Superior temporal gyrus (tissue), 1 donor: ENCODE data around the gene ATXN10.

Experiments
- DNase-seq: peaks from one replicate; pipeline ENCODE4 v3.0.0-alpha.2; 2016; ENCODE audit errors: extremely low spot score

The ATXN10 gene

GRCh38 chr22:45757936-45758335, 86.3 kb downstream of the ATXN10 start:
- DNase-seq, result no peak

- DNase-seq, result no peak
Observed at GRCh38 chr22:45758603-45759002, 87.0 kb downstream of the ATXN10 start.

- no peak for DNase-seq
Observed at GRCh38 chr22:45760682-45761081, 89.0 kb downstream of the ATXN10 start.

GRCh38 chr22:45762545-45763235, 91.1 kb downstream of the ATXN10 start:
- no peak for DNase-seq

DNA sequence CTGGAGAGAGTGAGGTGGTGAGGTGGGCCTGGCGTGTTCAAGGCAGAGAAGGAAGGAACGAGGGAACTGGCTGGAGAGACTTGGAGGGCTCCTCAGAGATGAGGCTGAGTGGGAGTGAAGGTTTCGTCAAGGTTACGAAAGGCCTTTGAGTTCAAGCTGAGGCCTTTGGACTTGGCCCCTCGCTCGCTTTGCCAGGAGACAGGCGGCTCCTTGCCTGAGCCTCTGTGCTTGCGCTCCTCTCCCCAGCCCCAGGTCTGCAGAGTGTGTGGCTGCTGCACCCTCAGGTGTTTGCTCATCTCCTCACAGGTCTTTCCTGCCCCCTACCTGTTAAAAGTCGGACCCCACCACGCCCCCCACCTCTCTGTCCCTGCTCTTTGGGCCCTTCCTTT, 91.6 kb downstream of the ATXN10 start:
- no peak for DNase-seq

DNA sequence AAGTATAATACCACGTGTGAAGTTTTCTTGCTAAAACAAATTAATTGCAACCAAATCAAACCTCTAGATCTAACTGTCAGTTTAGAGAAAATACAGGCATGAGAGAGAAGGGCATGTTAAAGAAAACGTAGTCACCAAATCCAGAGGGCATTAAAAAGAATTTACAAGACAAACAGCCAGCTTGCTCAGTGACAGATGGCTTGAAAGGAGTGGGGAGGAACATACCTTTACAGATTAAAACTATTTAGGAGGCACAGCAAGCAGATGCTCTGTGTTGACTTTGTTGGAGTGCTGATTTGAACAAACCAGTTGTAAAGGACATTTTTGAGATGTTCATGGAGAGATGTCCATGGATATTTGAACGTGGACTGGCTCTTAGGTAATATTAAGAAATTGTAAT, 96.9 kb downstream of the ATXN10 start:
- no peak for DNase-seq

DNA sequence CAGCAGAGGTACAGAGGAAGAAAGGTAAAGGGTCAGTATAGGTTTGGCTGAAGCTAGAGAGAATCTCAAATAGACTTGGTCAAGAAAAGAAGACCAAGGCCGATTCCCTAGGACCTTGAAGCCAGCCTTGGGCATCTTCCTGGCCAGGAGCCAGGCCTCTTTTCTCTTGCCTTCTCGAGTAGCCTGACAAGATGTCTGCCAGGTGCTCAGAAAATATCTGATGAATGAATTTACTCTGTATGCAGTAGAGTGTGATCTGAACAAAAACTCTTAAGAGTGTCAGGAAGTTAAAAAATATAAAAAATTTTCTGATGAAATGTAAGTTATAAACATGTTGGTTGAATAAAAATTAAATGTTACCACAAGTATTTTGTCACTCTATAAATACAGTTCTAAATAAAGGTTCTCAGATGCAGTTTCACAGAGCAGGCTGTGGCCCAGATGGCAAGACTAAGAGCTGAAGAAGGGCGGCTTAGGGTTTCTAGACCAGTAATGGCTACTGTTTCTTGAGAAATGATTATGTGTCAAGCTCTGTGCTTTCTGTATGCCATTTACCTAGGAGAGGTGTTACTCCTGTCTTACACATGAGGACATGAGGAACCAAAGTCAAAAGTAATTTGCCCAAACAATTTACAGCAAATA, 98.1 kb downstream of the ATXN10 start:
- DNase-seq, result peak; percentile 18

DNA sequence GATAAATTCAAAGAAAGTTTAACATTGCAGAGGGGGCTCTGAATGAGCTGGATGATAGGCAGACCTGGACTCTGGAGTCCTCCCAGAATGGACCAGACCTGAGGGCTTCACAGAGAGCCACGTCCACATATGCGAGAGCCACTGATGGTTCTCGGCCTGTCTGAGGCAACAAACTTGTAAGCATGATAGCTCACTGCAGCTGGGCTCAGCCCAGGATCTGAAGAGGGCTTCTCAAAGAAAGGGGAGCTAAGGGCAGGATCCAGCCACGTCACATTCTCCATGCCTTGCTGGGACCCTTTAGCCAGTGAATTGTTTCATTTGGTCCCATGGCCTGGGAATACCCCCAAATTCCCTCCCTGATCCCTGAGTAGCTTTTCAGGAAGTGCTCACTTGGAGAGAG, 98.9 kb downstream of the ATXN10 start:
- no peak for DNase-seq

- DNase-seq, result no peak
Observed at GRCh38 chr22:45771057-45771456, 99.4 kb downstream of the ATXN10 start.

DNA sequence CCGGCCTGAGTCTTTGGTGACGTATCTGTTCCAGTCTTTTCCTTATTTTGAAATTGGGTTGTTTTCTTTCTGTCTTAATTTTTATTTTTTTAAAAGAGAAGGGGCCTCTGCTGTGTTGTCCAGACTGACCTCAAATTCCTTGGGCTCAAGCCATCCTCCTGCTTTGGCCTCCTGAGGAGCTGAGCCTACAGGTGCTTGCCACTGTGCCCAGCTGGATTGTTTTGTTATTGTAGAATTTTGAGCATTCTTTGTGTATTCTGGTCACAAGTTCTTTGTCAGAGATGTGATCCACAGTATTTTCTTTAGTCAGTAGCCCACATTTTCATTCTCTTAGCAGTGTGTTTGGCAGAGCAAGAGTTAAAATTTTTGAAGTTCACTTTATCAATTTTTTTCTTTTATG, 100.1 kb downstream of the ATXN10 start:
- no peak for DNase-seq

- DNase-seq, result no peak
Observed at GRCh38 chr22:45772743-45773142, 101.1 kb downstream of the ATXN10 start.

GRCh38 chr22:45774001-45774670, 102.5 kb downstream of the ATXN10 start:
- no peak for DNase-seq

DNA sequence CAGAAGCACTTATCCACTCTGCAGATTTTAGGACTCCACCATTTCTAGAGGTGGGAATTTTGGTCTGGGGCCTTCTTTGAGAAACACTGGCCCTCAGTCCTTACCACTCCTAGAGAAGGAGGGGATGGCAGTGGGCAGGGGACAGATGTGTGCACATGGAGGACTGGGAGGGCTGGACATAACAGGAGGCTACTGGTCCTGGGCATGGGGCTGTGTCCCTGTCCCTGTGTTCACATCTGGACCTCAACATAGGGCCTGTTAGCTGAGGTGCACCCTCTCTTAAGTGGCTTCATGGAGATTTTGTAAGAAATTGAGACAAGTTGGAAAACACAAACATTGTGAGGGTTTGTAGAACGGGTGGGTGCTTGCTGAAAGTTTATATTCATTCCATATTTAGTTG, 103.4 kb downstream of the ATXN10 start:
- no peak for DNase-seq

DNA sequence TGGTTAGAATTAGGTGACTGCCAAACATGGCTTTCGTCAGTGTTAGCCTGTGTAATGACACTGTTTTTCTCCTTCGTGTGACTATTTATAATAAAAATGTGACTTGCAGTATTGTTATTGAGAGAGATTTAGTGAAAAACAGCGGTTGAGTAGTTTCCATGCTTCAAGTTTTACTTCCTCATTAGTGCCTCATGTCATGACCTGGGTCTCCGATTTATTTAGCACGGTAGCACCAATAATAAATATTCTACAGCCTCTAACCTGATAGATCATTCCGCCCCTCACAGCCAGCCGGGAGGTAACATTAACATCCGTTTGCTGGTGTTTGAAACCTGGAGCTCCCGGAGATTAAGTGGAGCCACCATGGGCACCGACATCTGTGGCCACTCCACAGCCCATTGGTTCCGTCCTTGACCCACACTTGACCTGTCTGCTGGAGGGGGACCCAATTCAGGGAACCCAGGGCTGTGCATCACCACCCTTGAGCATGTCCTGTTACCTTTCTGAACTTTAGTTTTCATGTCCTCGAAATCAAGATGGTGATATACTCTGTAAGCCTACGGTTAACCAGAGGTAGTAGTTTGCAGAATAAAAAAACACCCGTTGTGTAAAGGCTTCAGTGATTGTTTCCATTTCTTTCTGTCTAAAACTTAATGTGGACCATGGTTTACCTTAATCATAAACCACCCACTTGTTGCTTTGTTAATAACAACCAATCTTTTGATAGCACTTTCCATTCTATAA, 104.1 kb downstream of the ATXN10 start:
- no peak for DNase-seq

DNA sequence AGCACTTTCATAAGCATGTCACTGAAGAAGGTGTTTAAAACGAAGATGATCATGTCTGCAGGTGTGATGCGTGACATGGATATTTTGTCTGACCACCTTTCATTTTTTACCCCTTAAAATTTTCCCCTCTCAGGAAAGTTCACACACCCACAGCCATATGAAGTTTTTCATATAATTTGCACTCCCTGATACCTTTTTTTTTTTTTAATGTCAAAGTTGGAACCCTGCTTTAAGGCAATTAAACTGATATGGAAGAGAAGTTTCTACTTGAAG, 104.6 kb downstream of the ATXN10 start:
- no peak for DNase-seq

- DNase-seq, result no peak
Observed at GRCh38 chr22:45777046-45777851, 105.6 kb downstream of the ATXN10 start.

DNA sequence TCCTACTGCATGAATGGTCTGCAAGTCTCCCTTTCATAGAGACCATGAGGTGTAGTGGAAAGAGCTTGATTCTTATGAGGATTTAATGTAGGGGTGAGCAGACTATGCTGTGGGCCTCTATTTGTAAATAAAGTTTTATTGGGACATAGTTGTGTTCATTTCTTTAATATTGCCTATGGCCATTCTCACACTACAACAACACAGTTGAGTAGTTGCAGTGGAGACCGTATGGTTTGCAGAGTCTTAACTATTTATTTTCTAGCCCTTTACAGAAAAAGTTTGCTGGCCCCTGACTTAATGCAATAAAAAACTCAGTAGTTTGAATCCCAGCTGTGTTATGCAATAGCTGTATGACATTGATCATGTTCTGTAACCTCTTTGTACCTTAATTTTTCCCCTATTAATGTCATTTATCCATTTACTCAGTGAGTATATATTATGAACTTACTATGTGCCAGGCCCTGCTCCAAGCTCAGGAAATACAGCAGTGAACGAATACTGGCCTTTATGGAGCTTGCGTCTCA, 106.3 kb downstream of the ATXN10 start:
- no peak for DNase-seq

DNA sequence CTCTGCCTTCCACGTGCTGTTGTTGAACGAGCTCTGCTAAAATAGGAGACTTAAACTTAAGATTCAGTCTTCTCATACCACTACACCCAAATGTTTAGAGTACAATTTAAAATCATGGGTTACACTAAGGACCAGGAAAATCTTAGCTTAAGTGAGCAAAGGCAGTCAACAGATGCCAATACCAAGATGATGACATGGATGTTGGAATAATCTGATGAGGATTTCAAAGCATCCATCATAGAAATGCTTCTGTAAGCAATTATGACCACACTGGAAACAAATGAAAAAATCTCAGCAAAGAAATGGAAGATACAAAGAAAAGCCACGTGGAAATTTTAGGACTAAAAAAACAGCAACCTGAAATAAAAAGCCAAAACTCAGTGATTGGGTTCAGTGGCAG, 109.8 kb downstream of the ATXN10 start:
- no peak for DNase-seq

- no peak for DNase-seq
Observed at GRCh38 chr22:45781966-45782365, 110.3 kb downstream of the ATXN10 start.

DNA sequence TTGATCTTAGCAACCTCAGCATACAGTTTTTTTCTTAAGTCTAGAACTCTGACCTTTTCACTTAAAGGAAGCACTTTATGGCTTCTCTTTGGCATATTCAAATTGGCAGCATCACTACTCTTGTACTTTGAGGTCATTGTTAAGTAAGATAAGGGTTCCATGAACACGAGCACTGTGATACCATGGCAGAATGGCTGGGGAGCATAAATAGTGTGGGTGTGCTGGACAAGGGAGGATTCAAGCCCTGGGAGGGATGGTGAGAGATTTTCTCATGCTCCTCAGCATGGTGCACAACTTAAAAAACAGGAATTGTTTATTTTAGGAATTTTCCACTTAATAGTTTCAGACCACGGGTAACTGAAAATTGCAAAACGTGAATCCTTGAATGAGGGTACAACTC, 111.4 kb downstream of the ATXN10 start:
- no peak for DNase-seq

- DNase-seq, result no peak
Observed at GRCh38 chr22:45783690-45784089, 112.1 kb downstream of the ATXN10 start.
